ENCODE measurements around the gene TEX13C. TPM values are rescaled to one million over a fixed set of nuclear protein-coding genes. Genes with fewer than 3 reads are reported as not detected.

The TEX13C gene
- total RNA-seq, result not detected in 2 replicates

DNA sequence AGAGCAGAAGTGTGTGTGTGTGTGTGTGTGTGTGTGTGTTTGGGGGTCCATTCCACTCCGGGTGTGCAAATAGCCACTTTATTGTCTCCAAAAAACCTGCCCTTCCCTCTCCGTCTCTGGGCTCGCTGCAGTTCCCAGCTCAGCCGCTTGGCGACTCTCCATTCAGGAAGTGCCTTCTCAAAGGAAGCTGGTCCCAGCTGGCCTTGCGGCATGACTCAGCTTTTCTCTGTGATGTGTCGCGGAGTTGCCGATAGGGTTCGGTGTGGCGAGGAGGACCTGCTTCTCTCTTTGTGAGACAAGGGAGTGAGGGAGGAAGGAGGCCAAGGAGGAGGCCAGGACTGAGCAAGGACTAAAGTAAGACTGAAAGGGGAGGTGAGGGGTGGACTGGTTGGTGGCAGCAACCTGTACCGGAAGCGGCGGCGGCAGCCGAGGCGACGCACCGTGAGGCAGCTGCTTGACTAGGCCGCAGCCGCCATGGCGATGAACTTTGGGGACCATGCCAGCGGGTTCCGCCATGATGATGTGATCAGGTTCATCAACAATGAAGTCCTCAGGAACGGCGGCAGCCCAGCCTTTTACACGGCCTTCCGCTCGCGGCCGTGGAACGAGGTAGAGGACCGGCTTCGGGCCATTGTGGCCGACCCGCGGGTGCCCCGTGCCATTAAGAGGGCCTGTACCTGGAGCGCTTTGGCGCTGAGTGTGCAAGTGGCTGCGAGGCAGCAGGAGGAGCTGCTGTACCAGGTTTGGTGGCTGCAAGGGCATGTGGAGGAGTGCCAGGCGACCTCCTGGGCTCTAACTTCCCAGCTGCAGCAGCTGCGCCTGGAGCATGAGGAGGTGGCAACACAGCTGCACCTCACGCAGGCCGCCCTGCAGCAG, at the start of gene TEX13C:
Gene TEX13C (plus strand): TSS at position 226 of the 876 bp plus-strand sequence. CDS start 249 bp downstream, at position 475.

Data from bronchus fibroblast of lung (primary cell).